Erythroblast (primary cell): ENCODE results near the gene ADGRG4.

Source experiments
- DNase-seq, 2 experiments: peaks; one replicate each; lab custom pipeline; 2025; lab: John Stamatoyannopoulos, UW
- GATA1 ChIP-seq: IDR thresholded peaks from 2 replicates; pipeline ENCODE4 v1.6.1; 2011; ENCODE audit warnings: low read depth, mild to moderate bottlenecking, control low read depth, low read length, moderate library complexity
- POLR2A ChIP-seq: IDR thresholded peaks from 2 replicates; pipeline ENCODE4 v1.6.1; 2011; ENCODE audit warnings: mild to moderate bottlenecking, low read length

The ADGRG4 gene

GRCh38 chrX:136450050-136450830, 149.5 kb downstream of the ADGRG4 start:
- DNase-seq = no peak
- TF ChIP-seq POLR2A = no peak
- TF ChIP-seq GATA1 = no peak

GRCh38 chrX:136452614-136453013, 151.9 kb downstream of the ADGRG4 start:
- TF ChIP-seq GATA1 (no peak), POLR2A (no peak)
- no peak for DNase-seq

GRCh38 chrX:136453114-136453513, 152.4 kb downstream of the ADGRG4 start:
- no peak for DNase-seq
- TF ChIP-seq GATA1 = no peak
- no peak for TF ChIP-seq POLR2A

- DNase-seq = no peak
- TF ChIP-seq GATA1 (no peak), POLR2A (no peak)
Observed at GRCh38 chrX:136453771-136454170, 153.0 kb downstream of the ADGRG4 start.

GRCh38 chrX:136456133-136456532, 155.4 kb downstream of the ADGRG4 start:
- TF ChIP-seq POLR2A (no peak), GATA1 (no peak)
- no peak for DNase-seq

GRCh38 chrX:136457303-136457917, 156.6 kb downstream of the ADGRG4 start:
- DNase-seq = no peak
- TF ChIP-seq POLR2A (no peak), GATA1 (no peak)

- TF ChIP-seq GATA1 (no peak), POLR2A (no peak)
Observed at GRCh38 chrX:136464589-136464988, 163.8 kb downstream of the ADGRG4 start.

More at GRCh38 chrX:136464589-136464988, 163.8 kb downstream of the ADGRG4 start:
- DNase-seq = no peak
